ENCODE results near the gene BROX. TPM values are rescaled to one million over a fixed set of nuclear protein-coding genes. Genes with fewer than 3 reads are reported as not detected.

BROX gene
- total RNA-seq, 1 experiment from 2014 or later, result 68.8 TPM

GRCh38 chr1:222706815-222707214 is 5.5 kb upstream of the BROX start:
- no peak overlapping the region for H3K27ac Mint-ChIP-seq (ENCODE audit: unreplicated experiment)
- intact Hi-C loops (cut with micrococcal nuclease; ENCODE audit: unreplicated experiment), result no loop called here

GRCh38 chr1:222709700-222710153 is 2.6 kb upstream of the BROX start:
- CTCF ChIA-PET, result interaction anchor here (0.7 kb wide), 1 partner anchor 157 kb away, joined by 3 read pairs; no protein-coding TSS in a partner anchor
- H3K36me3 Mint-ChIP-seq (ENCODE audit: insufficient read depth, unreplicated experiment), result peaks cover 41% of the 10 kb centered on the region
- no peak overlapping the region for H3K4me3 Mint-ChIP-seq (ENCODE audit: low read depth, unreplicated experiment)
- intact Hi-C loops (cut with micrococcal nuclease; ENCODE audit: unreplicated experiment), result loop anchor here (10.0 kb wide), 1 partner anchor 245 kb away; no protein-coding TSS in a partner anchor
- no TSS peak for BruUV-seq (replicated peaks)
- H3K27ac Mint-ChIP-seq (ENCODE audit: unreplicated experiment), result no peak overlapping the region
- TF ChIP-seq CTCF (IDR thresholded peaks at IDR 0.05; ENCODE audit: unreplicated experiment), result no peak
- H3K9me3 Mint-ChIP-seq (ENCODE audit: low read depth, unreplicated experiment), result no peaks in the 10 kb centered on the region
- H3K27me3 Mint-ChIP-seq (ENCODE audit: unreplicated experiment), result no peaks in the 10 kb centered on the region
- peaks cover 26% of the 10 kb centered on the region for H3K4me1 Mint-ChIP-seq (ENCODE audit: low read depth, unreplicated experiment)
- no peak for DNase-seq

More at GRCh38 chr1:222706815-222707214, 5.5 kb upstream of the BROX start:
- Mint-ChIP-seq H3K9me3 (ENCODE audit: low read depth, unreplicated experiment) (no peaks in the 10 kb centered on the region), H3K4me3 (ENCODE audit: low read depth, unreplicated experiment) (no peak overlapping the region), H3K27me3 (ENCODE audit: unreplicated experiment) (no peaks in the 10 kb centered on the region), H3K4me1 (ENCODE audit: low read depth, unreplicated experiment) (peaks cover 20% of the 10 kb centered on the region), H3K36me3 (ENCODE audit: insufficient read depth, unreplicated experiment) (peaks cover 15% of the 10 kb centered on the region)
- no peak for TF ChIP-seq CTCF (IDR thresholded peaks at IDR 0.05; ENCODE audit: unreplicated experiment)
- no TSS peak for BruUV-seq (replicated peaks)
- DNase-seq, result no peak
- CTCF ChIA-PET, result no interaction called here

GRCh38 chr1:222711319-222712252 is 778 bp upstream of the BROX start:
- DNase-seq, result peak; percentile 60
- peaks cover 44% of the 10 kb centered on the region for H3K36me3 Mint-ChIP-seq (ENCODE audit: insufficient read depth, unreplicated experiment)
- TSS peak; percentile 63 for BruUV-seq (replicated peaks)
- no peak for TF ChIP-seq CTCF (IDR thresholded peaks at IDR 0.05; ENCODE audit: unreplicated experiment)
- no peaks in the 10 kb centered on the region for H3K27me3 Mint-ChIP-seq (ENCODE audit: unreplicated experiment)
- peaks cover 26% of the 10 kb centered on the region for H3K4me1 Mint-ChIP-seq (ENCODE audit: low read depth, unreplicated experiment)
- intact Hi-C loops (cut with micrococcal nuclease; ENCODE audit: unreplicated experiment), result loop anchor here (10.0 kb wide), 1 partner anchor 247 kb away; no protein-coding TSS in a partner anchor
- H3K27ac Mint-ChIP-seq (ENCODE audit: unreplicated experiment), result peak overlapping the region; percentile 81
- H3K4me3 Mint-ChIP-seq (ENCODE audit: low read depth, unreplicated experiment), result peak overlapping the region; percentile 93
- H3K9me3 Mint-ChIP-seq (ENCODE audit: low read depth, unreplicated experiment), result no peaks in the 10 kb centered on the region
- CTCF ChIA-PET, result no interaction called here

- CTCF ChIA-PET, result interaction anchor here (0.7 to 1.0 kb wide), 2 partner anchors 24 to 1625 kb away, joined by 3 read pairs; partner anchors contain the start of gene FAM177B
- Mint-ChIP-seq H3K27ac (ENCODE audit: unreplicated experiment) (peak overlapping the region; percentile 94), H3K27me3 (ENCODE audit: unreplicated experiment) (no peaks in the 10 kb centered on the region), H3K9me3 (ENCODE audit: low read depth, unreplicated experiment) (no peaks in the 10 kb centered on the region), H3K4me1 (ENCODE audit: low read depth, unreplicated experiment) (peaks cover 26% of the 10 kb centered on the region), H3K36me3 (ENCODE audit: insufficient read depth, unreplicated experiment) (peaks cover 52% of the 10 kb centered on the region), H3K4me3 (ENCODE audit: low read depth, unreplicated experiment) (peak overlapping the region; percentile 93)
- DNase-seq, result peak; percentile 94
- intact Hi-C loops (cut with micrococcal nuclease; ENCODE audit: unreplicated experiment), result loop anchor here (10.0 kb wide), 1 partner anchor 249 kb away; no protein-coding TSS in a partner anchor
- TF ChIP-seq CTCF (IDR thresholded peaks at IDR 0.05; ENCODE audit: unreplicated experiment), result no peak
- TSS peak; percentile 36 for BruUV-seq (replicated peaks)
Observed at GRCh38 chr1:222713091-222713961, 962 bp downstream of the BROX start.
